Vagina (tissue), 2 donors: ENCODE results near the gene ZNF423.

Experiments
- POLR2A ChIP-seq, 2 donors: fragments of 450-650 bp; IDR thresholded peaks; one replicate each; pipeline ENCODE4 v1.6.1; 2017; ENCODE audit warnings: antibody characterized with exemption in 2 of 2, mild to moderate bottlenecking in 2 of 2, moderate library complexity in 2 of 2
- TF ChIP-seq, protein P1 (sequence below), 3 experiments: fragments of 450-650 bp in 2 of 3; fragments of 200-600 bp in 1 of 3; sonication (generic) in 1 of 3; IDR thresholded peaks; one replicate each; pipeline ENCODE4 v1.5.1; 2017 to 2019; ENCODE audit warnings: antibody characterized with exemption in 3 of 3, mild to moderate bottlenecking in 2 of 3, moderate library complexity in 2 of 3

DNA sequence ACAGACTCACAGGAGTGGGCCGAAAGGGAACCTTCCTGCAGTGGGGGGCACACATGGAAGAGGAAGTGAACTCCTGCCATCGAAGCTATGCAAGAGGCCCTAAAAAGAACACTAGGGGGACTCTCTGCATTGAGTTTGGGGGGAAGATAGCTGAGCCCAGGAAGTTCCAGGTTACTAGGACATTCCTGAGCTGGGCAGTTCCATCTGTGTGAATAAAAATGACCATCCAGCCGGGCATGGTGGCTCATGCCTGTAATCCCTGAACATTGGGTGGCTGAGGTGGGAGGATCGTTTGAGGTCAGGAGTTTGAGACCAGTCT, 211.8 kb downstream of the ZNF423 start:
- TF ChIP-seq, protein P1, sequence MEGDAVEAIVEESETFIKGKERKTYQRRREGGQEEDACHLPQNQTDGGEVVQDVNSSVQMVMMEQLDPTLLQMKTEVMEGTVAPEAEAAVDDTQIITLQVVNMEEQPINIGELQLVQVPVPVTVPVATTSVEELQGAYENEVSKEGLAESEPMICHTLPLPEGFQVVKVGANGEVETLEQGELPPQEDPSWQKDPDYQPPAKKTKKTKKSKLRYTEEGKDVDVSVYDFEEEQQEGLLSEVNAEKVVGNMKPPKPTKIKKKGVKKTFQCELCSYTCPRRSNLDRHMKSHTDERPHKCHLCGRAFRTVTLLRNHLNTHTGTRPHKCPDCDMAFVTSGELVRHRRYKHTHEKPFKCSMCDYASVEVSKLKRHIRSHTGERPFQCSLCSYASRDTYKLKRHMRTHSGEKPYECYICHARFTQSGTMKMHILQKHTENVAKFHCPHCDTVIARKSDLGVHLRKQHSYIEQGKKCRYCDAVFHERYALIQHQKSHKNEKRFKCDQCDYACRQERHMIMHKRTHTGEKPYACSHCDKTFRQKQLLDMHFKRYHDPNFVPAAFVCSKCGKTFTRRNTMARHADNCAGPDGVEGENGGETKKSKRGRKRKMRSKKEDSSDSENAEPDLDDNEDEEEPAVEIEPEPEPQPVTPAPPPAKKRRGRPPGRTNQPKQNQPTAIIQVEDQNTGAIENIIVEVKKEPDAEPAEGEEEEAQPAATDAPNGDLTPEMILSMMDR (IDR thresholded peaks at IDR 0.05) = no peak
- no peak for TF ChIP-seq POLR2A (IDR thresholded peaks at IDR 0.05)
